B cell (primary cell): ENCODE measurements around the gene CTCFL. TPM values are rescaled to one million over a fixed set of nuclear protein-coding genes. Genes with fewer than 3 reads are reported as not detected.

ENCODE experiments used
- ATAC-seq: fragments of 200-7000 bp; cut with Tn5 transposase; one replicate; pipeline ENCODE4 v1.10.0; 2021; ENCODE audit warnings: low read depth, mild to moderate bottlenecking, moderate number of reproducible peaks, moderate library complexity
- CTCF ChIA-PET: fragments of 350-600 bp; sonication (Branson Sonifier 250); formaldehyde crosslinking; loops from one replicate; lab custom pipeline; 2021; ENCODE audit warnings: antibody characterized with exemption, inconsistent platforms; lab: Charles Lee
- POLR2A ChIA-PET: fragments of 350-600 bp; sonication (Branson Sonifier 250); formaldehyde crosslinking; loops from one replicate; lab custom pipeline; 2021; ENCODE audit warnings: antibody characterized with exemption; lab: Charles Lee
- DNase-seq: peaks from one replicate; pipeline ENCODE4 v3.0.0; 2013
- H2AFZ ChIP-seq: 2 replicates; pipeline ENCODE4 v1.6.1; 2012; ENCODE audit warnings: mild to moderate bottlenecking, low read depth, low read length; ENCODE audit not compliant: insufficient read depth, poor library complexity, severe bottlenecking
- H3K27ac ChIP-seq, 2 donors: 1 replicate in 1 of 2; 2 replicates in 1 of 2; pipeline ENCODE4 v1.5.1; 2012 to 2013; ENCODE audit warnings: low read length in 2 of 2, mild to moderate bottlenecking in 2 of 2, moderate library complexity in 1 of 2
- H3K27me3 ChIP-seq, 4 experiments: fragments of 200-600 bp in 1 of 4; sonication (generic) in 1 of 4; replicated peaks in 1 of 4; 1 replicate in 2 of 4; 2 replicates in 2 of 4; pipeline versions ENCODE4 v1.6.1 to v1.7.0; 2013 to 2016; ENCODE audit warnings: low read length in 3 of 4, mild to moderate bottlenecking in 2 of 4, mixed read lengths in 1 of 4, moderate library complexity in 1 of 4; ENCODE audit not compliant: insufficient read depth in 4 of 4, control insufficient read depth in 3 of 4; ENCODE audit errors: control extremely low read depth in 1 of 4
- H3K36me3 ChIP-seq, 2 experiments: replicated peaks in 1 of 2; 1 replicate in 1 of 2; 2 replicates in 1 of 2; pipeline versions ENCODE4 v1.6.1 to v1.7.1; 2013; ENCODE audit warnings: low read length in 1 of 2; ENCODE audit not compliant: insufficient read depth in 2 of 2, control insufficient read depth in 1 of 2; ENCODE audit errors: control extremely low read depth in 1 of 2, extremely low read depth in 1 of 2
- H3K4me1 ChIP-seq, 2 donors: fragments of 200-600 bp in 1 of 2; sonication (generic) in 1 of 2; 1 replicate in 1 of 2; 2 replicates in 1 of 2; pipeline versions ENCODE4 v1.5.1 to v1.6.1; 2013 to 2017; ENCODE audit warnings: low read length in 2 of 2; ENCODE audit not compliant: control insufficient read depth in 2 of 2, insufficient read depth in 2 of 2
- H3K4me2 ChIP-seq: replicated peaks from 2 replicates; pipeline ENCODE3; 2012; ENCODE audit warnings: mild to moderate bottlenecking, low read depth, low read length; ENCODE audit not compliant: poor library complexity, severe bottlenecking
- H3K4me3 ChIP-seq, 5 experiments: fragments of 200-600 bp in 1 of 5; sonication (generic) in 1 of 5; 1 replicate in 3 of 5; 2 replicates in 2 of 5; pipeline versions ENCODE4 v1.5.1 to v1.7.0; 2011 to 2016; ENCODE audit warnings: low read length in 4 of 5, mild to moderate bottlenecking in 4 of 5, low read depth in 2 of 5, control low read depth in 1 of 5, moderate library complexity in 1 of 5; ENCODE audit not compliant: insufficient read depth in 1 of 5; ENCODE audit errors: control extremely low read depth in 1 of 5, extremely low read depth in 1 of 5
- H3K79me2 ChIP-seq: fragments of 200-600 bp; sonication (generic); one replicate; pipeline ENCODE4 v1.6.0; 2016; ENCODE audit warnings: low read length; ENCODE audit not compliant: control insufficient read depth, insufficient read depth
- H3K9ac ChIP-seq: fragments of 200-600 bp; sonication (generic); 2 replicates; pipeline ENCODE4 v1.6.1; 2017; ENCODE audit warnings: mild to moderate bottlenecking, low read length, moderate library complexity
- H3K9me3 ChIP-seq, 3 donors: one replicate each; pipeline versions ENCODE4 v1.6.1 to v1.7.1; 2013; ENCODE audit warnings: low read length in 2 of 3; ENCODE audit not compliant: control insufficient read depth in 2 of 3, insufficient read depth in 1 of 3; ENCODE audit errors: control extremely low read depth in 1 of 3
- H4K20me1 ChIP-seq: 2 replicates; pipeline ENCODE4 v1.6.0; 2012; ENCODE audit warnings: mild to moderate bottlenecking, low read length; ENCODE audit not compliant: insufficient read depth, control insufficient read depth, poor library complexity, severe bottlenecking
- H3K27ac Mint-ChIP-seq: one replicate; pipeline ENCODE4 v1.8.0; 2021; ENCODE audit warnings: mixed read lengths
- H3K27me3 Mint-ChIP-seq: one replicate; pipeline ENCODE4 v1.8.0; 2021; ENCODE audit warnings: mixed read lengths
- H3K4me1 Mint-ChIP-seq: one replicate; pipeline ENCODE4 v1.8.0; 2021; ENCODE audit warnings: mixed read lengths
- H3K4me3 Mint-ChIP-seq: one replicate; pipeline ENCODE4 v1.8.0; 2021; ENCODE audit warnings: mixed read lengths
- H3K9me3 Mint-ChIP-seq: one replicate; pipeline ENCODE4 v1.8.0; 2022; ENCODE audit warnings: mixed read lengths; ENCODE audit not compliant: insufficient read depth
- EZH2 ChIP-seq: IDR thresholded peaks from 2 replicates; pipeline ENCODE4 v1.6.1; 2012; ENCODE audit warnings: borderline replicate concordance, low read depth, mild to moderate bottlenecking, moderate library complexity, low read length; ENCODE audit not compliant: insufficient read depth, poor library complexity, severe bottlenecking
- WGBS: methylation state at CpG from one replicate; pipeline ENCODE4 v1.1.5; 2013; ENCODE audit warnings: missing lambda C conversion rate; ENCODE audit not compliant: insufficient coverage; 5-methylcytosine and 5-hydroxymethylcytosine counted together
- intact Hi-C: fragments of 100-400 bp; cut with micrococcal nuclease; formaldehyde crosslinking; loops from one replicate; pipeline ENCODE4 v1.10.0; 2022
- polyA plus RNA-seq: library from polyadenylated mRNA; depleted of rRNA; stranded (reverse); fragments of >200 nt; gene quantifications from 2 replicates; pipeline ENCODE4 v1.2.3, GENCODE V29; 2012
- total RNA-seq, 2 donors: library from RNA; stranded (reverse); fragments of 120-200 nt in 1 of 2; gene quantifications; 1 replicate in 1 of 2; 2 replicates in 1 of 2; pipeline versions ENCODE4 v1.2.3 to v1.2.4, GENCODE V29; 2013 to 2022
- TF ChIP-seq, protein P1 (sequence below): fragments of 200-600 bp; IDR thresholded peaks from one replicate; pipeline ENCODE4 v1.8.0; 2022; ENCODE audit warnings: antibody characterized with exemption, mild to moderate bottlenecking

CTCFL gene
- total and polyA plus RNA-seq, 2 donors (not counting 1 experiment from before 2014, with no cell fraction given): not detected

DNA sequence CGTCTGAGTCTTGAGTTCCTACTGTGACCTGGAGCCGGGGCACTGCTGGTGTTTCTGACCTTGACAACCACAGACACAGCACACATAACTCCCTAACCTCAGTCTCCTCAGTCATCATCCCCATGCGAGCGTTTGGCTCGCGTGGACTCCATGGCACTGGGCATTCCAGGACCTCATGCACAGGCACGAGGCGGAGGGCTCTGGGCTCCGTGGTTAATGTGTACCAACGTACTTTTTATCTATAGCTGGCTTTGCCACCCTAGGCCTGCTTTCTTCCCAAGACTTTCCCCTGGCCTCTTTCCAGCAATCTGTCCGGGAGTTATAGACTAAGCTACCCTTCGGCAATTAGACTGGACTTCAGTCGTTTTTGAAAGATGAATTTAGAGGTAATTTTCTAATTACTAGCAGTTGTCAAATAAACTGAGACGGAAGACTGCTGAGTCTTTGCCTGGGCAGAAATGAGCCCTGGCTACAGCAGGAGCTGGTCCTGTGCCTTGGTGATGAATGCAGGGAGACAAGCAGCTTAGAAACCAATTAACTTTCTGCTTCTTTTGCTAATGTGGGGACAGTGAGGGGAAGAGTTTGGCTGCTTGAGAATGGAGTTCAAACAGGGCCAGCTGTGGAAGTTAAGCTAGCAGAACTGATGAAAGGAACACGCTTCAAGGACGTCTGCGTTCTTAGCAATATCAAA, 16.1 kb upstream of the CTCFL start:
- peaks cover 0 to 13% (median 4%) of the 10 kb centered on the region in 4 experiments for H3K27me3 ChIP-seq
- no peak overlapping the region for H3K4me2 ChIP-seq
- no peak for TF ChIP-seq EZH2
- TF ChIP-seq, protein P1, sequence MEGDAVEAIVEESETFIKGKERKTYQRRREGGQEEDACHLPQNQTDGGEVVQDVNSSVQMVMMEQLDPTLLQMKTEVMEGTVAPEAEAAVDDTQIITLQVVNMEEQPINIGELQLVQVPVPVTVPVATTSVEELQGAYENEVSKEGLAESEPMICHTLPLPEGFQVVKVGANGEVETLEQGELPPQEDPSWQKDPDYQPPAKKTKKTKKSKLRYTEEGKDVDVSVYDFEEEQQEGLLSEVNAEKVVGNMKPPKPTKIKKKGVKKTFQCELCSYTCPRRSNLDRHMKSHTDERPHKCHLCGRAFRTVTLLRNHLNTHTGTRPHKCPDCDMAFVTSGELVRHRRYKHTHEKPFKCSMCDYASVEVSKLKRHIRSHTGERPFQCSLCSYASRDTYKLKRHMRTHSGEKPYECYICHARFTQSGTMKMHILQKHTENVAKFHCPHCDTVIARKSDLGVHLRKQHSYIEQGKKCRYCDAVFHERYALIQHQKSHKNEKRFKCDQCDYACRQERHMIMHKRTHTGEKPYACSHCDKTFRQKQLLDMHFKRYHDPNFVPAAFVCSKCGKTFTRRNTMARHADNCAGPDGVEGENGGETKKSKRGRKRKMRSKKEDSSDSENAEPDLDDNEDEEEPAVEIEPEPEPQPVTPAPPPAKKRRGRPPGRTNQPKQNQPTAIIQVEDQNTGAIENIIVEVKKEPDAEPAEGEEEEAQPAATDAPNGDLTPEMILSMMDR: no peak
- H3K79me2 ChIP-seq: no peaks in the 10 kb centered on the region
- no peaks in the 10 kb centered on the region for H3K4me1 ChIP-seq
- no peaks in the 10 kb centered on the region for H3K36me3 ChIP-seq
- H3K27ac Mint-ChIP-seq: no peak overlapping the region
- H3K27me3 Mint-ChIP-seq: peaks cover 59% of the 10 kb centered on the region
- POLR2A ChIA-PET: no interaction called here
- ATAC-seq: no peak
- DNase-seq: no peak
- peaks cover 0 to 6% (median 4%) of the 10 kb centered on the region in 3 donors for H3K9me3 ChIP-seq
- CTCF ChIA-PET: no interaction called here
- H2AFZ ChIP-seq: no peak overlapping the region
- H3K9ac ChIP-seq: no peak overlapping the region
- H3K4me3 Mint-ChIP-seq: no peak overlapping the region
- H3K27ac ChIP-seq: no peak overlapping the region
- 90% methylated on average over 16 of the region's 17 CpGs for WGBS
- H3K4me3 ChIP-seq: no peak overlapping the region
- intact Hi-C loops: no loop called here
- no peaks in the 10 kb centered on the region for H3K4me1 Mint-ChIP-seq
- H3K9me3 Mint-ChIP-seq: no peaks in the 10 kb centered on the region
- H4K20me1 ChIP-seq: no peaks in the 10 kb centered on the region

DNA sequence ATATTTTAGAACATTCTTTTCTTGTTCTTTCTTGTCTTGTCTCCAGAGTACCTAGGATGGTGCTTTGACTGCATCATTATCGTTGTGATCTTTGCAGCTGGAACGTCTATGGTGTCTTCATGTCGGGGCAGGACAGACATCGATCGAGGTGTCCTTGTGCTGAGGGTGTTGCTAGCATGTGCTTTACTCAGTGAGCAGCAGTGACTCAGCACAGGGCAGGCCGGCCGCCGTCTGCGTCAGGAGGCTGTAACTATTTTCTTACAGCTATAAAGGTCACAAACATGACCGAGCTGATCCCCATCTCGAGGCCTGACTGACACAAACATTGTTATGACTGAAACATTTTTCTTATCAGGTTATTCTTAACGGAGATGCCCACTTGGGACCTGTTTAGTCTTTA, 14.9 kb upstream of the CTCFL start:
- Histone ChIP-seq H3K4me3 (no peak overlapping the region), H3K4me1 (no peaks in the 10 kb centered on the region), H2AFZ (no peak overlapping the region), H3K36me3 (no peaks in the 10 kb centered on the region), H3K9me3 (peaks cover 0 to 6% (median 4%) of the 10 kb centered on the region in 3 donors), H3K9ac (no peak overlapping the region), H3K79me2 (no peaks in the 10 kb centered on the region), H3K4me2 (no peak overlapping the region), H3K27ac (no peak overlapping the region), H3K27me3 (peaks cover 0 to 10% (median 3%) of the 10 kb centered on the region in 4 experiments), H4K20me1 (no peaks in the 10 kb centered on the region)
- ChIA-PET CTCF (no interaction called here), POLR2A (no interaction called here)
- no peak for ATAC-seq
- Mint-ChIP-seq H3K27ac (no peak overlapping the region), H3K4me3 (no peak overlapping the region), H3K9me3 (no peaks in the 10 kb centered on the region), H3K4me1 (no peaks in the 10 kb centered on the region), H3K27me3 (peaks cover 63% of the 10 kb centered on the region)
- DNase-seq: no peak
- TF ChIP-seq EZH2: no peak
- TF ChIP-seq, protein P1: no peak
- intact Hi-C loops: no loop called here
- 94% methylated on average over 11 of the region's 12 CpGs for WGBS
